Measurements from ENCODE around the gene BICRAL.

DNA sequence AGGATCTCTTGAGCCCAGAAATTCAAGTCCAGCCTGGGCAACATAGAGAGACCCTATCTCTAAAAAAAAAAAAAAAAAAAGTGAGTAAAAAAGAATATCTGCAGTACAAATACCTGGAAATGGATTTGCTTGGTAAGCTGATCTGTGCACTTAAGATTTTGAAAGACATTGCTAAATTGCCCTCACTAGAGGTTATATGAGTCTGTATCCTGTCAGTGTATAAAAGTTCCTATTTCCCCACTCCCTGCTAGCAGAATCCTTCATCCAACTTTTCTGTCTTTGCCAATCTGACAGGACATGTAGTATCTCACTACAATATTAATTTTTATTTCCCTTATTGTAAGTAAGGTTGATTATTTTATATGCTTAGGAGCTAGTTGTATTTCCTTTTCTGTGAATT, 36.1 kb downstream of the BICRAL start:
- TF ChIP-seq CTCF (IDR thresholded peaks at IDR 0.05) (no peak), POLR2AphosphoS5 (IDR thresholded peaks at IDR 0.05; ENCODE audit: insufficient read depth in 1 of 2, low read depth in 1 of 2) (no peak), POLR2A (IDR thresholded peaks at IDR 0.05) (no peak)

Data from vagina (tissue), 2 donors.